Stimulated activated CD8-positive, alpha-beta memory T cell treated with anti-CD3 and anti-CD28 coated beads, Interleukin-4, amount 100 ng/mL, for 24 hours (primary cell): ENCODE measurements around the gene FUT3.
"Not testable (repeated sequence)": the region's sequence is repeated elsewhere in the genome, so short reads cannot be mapped to it uniquely, and the experiment has no call there.

Experiments
- DNase-seq: peaks from one replicate; pipeline ENCODE4 v3.0.0-alpha.2; 2020; ENCODE audit warnings: low read depth

The FUT3 gene

DNA sequence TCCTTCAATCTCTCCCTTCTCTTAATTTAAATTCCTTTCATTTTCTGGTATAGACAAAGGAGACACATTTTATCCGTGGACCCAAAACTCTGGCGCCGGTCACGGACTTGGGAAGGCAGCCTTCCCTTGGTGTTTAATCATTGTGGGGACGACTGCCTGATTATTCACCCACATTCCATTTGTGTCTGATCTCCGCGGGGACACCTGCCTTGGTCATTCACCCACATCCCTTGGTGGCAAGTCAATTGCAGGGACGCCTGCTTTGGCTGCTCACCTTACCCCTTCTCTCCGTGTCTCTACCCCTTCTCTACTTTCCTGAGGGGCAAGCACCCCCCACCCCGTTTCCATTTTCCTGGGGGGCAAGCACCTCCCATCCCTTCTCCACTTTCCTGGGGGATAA is 3.4 kb downstream of the FUT3 start:
- DNase-seq, result not testable (repeated sequence)

DNA sequence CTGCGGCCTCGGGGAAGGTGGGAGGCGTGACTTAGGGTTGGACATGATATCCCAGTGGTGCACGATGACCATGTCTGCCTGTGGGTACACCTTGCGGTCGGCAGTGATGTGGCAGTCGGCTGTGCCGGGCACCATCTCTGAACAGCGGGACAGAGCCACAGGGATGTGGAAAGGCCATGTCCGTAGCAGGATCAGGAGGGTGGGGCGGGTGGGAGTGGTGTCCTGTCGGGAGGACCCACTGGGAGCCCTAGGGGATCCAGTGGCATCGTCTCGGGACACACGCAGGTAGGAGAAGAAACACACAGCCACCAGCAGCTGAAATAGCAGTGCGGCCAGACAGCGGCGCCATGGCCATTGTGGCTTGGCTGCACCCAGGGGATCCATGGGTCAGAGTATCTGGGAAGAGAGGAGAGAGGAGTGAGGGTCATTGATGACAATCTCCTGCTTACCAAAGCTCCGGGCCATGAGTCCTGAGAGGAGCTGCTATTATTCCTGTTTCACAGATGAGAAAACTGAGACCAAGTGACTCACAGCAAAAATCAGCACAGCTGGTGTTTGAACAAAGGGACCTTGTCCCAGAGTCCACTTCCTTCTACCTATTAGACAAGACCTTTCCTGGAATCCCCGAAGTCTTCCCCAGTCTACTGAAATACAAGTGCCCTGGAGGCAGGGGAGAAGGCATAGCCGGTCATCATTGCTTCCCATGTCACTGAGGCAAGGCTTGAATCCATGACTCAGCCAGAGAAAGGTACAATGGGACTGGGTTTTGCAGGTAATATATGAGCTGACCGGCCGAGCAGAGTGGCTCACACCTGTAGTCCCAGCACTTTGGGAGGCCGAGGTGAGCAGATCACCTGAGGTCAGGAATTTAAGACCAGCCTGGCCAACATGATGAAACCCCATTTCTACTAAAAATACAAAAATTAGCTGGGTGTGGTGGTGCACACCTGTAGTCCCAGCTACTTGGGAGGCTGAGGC is 6.5 kb downstream of the FUT3 start:
- DNase-seq, result no peak

DNA sequence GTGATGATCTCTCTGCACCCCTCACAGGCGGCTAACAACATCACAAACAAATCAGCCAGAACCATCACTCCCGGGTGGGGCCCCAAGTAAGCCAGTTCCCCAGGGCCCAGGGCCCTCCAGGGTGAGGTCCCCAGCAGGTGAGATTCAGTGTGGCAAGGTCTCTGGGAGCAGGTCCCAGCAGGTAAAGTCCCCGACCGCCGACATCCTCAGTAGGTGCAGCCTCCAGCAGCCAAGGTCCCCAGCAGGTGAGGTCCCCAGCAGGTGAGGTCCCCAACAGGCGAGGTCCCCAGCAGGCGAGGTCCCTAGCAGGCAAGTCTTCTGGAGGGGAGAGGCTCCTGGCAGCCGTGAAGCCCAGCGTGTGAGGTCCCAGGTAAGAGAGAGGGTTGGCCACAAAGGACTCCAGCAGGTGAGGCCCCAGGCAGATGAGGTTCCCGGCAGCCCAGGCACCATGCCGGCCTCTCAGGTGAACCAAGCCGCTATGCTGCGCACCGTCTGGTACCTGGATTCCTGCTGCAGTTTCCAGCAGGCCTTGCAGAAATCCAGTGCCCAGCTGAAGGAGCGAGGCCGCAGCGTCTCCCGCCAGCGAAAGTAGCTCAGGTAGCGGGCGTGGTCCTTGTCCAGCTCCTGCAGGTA is 7.8 kb downstream of the FUT3 start:
- DNase-seq, result no peak

DNA sequence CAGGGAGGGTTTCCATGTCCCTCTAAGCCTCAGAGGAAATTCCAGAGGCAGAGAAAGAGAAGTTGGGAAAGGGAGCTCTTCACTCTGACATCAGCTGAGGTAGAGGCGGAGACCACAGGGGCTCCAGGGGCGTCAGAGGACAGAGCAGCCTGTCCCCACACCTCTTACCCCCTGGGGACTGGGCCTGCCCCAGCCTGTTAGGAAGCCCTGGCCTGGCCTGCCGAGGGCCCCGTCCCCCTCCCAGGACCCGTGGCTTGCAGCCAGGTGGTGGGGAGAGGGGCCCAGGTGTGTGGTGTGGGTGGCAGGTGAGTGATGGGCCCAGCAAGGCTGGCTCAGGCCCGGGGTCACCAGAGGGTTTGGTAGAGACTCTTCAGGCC is 9.5 kb downstream of the FUT3 start:
- DNase-seq, result not testable (repeated sequence)

DNA sequence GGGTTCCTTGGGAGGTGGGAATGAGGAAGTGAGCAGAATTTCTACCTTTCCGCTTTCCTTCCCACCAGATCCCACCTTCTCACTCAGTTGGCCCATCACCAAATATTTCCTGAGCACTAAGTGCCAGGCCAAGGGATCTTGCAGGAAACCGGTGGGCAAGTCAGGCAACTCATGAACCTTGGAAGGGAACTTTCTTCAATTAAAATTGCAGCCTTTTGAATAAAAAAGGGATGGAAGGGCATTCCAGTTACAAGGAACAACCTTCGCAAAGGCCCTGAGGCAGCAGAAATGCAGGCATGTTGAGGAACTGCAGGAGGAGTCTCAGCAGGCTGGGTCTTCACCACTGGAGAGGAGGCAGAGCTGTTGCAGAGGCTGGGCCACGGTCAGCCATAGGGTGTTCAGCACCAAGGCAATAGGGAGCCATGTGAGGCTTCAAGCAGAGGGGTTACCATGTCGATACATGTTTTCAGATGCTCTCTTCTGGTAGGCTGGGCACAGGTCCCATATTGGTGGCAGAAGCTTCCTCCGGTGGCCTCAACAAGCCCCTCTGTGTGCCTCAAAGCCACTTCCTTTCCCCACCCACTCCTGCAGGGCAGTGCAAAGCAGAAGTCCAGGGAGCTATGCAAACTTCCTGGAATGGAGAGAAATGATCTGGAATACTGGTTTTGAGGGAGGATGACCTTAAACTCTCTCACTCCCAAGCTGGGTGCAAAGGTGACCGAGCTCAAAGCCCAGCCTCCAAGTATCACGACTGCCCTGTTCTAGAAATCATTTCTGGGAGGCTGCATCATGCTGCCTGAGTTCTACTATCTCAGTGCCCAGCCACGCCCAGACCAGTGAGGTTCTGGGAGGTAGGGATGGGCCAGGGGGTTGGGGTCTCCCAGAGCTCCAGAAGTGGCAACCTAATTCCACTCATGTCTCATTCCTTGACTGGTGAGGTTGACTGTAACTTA is 11.9 kb downstream of the FUT3 start, which contains the start of gene FUT6:
Gene FUT6, minus strand, starts transcription at position 638 of the 953 bp plus-strand sequence. CDS start 7,135 bp downstream, outside the sequence.
- no peak for DNase-seq

DNA sequence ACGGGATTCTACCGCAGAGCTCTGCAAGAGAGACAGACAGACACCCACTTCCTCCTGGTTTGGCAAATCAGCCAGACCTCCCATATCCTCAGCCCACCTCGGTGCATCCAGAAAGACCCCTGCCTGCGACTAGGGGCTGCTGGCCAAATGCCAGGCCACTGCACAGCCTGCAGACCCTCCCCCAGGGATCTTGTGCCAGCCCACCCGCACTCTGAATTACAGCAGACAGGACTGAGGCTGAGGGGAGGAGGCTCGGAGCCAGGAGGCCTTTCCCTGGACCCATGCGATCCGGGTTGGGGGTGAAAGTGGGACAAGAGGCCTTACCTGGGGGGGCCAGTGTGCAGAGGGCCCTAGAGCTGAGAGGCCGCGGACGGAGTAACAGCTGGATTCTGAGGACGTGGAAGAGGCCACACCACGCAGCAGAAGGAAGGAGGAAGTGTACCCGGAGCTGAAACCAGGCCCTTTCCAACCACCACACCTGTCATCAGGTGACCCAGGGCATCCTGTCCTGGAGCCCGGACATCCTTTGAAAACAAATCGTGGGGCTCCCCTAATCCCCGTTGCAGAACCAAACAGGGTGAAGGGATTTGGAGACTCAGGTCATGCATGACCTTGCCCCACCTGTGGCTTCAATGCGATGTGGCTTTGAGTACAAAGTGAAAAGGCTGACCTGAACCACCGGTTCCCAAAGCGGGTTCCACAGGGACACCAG is 12.7 kb downstream of the FUT3 start:
- DNase-seq, result no peak

DNA sequence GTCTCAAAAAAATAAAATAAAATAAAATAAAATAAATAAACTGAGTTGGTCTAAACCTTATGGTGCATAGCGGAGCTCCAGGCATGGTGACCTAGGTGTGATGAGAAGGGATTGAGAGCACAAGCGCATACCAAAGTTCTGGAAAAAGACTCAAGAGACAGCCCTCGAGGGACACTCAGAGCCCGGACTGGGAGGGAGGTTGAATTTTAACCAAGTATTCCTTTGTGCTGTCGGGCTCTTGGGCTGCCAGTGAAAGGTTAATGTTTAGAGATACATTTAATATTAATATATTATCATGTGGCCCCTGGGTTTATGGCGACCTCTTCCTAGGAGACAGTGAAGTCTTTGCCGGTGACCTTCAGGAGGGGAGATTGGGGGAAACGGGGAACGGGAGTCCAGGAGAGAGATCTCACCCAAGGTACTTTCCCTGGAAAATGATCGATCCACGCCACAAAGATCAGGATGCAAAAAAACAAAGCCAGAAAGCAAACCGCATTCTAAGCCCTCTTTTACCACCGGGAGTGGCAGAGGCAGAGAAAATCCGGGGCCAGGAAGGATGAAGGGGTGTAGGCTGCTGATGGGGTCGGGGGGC is 13.4 kb downstream of the FUT3 start:
- no peak for DNase-seq

DNA sequence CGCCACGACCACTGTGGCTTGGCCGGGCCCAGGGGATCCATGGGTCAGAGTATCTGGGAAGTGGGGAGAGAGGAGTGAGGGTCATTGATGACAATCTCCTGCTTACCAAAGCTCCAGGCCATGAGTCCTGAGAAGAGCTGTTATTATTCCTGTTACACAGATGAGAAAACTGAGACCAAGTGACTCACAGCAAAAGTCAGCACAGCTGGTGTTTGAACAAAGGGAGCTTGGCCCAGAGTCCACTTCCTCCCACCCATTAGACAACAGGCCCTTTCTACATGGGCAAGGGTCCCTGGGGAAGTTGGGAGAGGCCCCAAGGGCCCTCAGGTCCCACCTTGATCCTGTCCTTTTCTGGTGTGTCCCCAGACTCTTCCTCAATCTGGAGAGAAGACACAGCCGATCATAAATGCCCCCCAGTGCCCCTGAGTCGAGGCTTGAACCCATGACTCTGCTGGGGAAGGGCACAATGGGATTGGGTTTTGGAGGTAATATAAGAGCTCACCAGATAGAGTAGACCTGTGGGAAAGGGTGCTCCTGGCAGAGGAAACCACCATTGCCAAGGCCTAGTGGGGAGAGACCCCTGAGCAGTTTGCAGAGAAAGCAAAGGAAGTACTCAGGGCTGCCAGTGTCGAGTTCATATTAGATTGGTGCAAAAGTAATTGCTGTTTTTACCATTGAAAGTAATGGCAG is 18.6 kb downstream of the FUT3 start:
- no peak for DNase-seq

DNA sequence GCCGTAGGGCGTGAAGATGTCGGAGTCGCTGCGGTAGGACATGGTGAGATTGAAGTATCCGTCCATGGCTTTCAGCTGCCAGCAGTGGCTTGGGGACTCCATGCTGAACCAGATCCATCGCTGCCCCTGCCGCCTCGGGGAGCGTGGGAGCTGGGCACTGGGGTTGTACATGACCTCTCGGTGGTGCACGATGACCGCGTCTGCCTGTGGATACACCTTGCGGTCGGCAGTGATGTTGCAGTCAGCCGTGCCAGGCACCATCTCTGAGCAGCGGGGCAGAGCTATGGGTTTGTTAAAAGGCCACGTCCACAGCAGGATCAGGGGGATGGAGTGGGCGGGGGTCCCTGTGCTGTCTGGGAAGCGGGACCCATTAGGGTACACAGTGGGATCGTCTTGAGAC is 19.2 kb downstream of the FUT3 start:
- DNase-seq, result no peak

DNA sequence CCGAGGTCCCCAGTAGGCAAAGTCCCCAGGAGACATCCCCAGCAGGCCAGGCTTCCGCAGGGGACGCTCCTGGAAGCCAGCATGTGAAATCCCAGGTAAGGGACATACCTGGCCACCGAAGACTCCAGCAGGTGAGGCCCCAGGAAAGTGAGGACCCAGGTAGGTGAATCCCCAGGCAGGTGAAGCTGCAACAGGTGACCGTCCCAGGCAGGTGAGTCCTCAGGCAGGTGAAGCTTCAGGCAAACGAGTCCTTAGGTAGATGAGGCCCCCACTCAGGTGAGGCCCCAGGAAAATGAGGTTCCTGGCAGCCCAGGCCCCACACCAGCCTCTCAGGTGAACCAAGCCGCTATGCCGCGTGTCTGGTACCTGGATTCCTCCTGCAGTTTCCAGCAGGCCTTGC is 20.1 kb downstream of the FUT3 start:
- no peak for DNase-seq

DNA sequence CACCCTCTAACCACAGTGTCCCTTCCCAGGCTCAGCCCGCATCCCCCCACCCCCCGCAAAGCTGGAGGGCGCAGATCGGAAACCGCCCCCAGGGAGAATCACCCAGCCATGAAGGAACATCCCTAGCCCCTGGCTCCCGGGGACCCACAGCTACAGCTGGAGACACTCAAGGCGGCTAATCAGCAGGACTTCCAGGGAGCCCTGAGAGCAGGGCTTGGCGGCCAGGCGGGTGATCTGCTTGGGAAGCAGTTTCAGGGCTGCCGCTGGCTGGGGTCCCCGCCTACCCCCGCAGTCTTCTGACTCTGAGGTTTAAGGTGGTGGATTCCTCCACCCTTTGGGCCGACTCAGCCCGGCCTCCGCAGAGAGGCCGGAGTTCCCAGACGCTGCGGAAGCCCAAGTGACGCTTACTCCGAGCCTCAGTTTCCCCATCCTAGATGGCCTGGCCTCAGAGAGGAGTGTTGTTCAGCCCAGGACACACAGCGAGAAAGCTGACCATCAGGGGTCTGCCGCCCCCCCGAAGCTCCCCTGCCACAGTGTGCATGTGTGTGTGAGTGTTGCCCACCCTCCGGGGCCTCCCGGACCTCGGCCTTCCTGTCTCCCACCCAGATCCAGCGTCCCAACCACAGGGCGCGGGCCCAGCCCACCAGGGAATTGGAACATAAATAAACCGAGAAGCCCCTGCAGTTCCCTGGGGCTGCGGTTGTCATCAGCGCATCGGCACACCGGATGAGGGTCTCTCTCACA is 21.5 kb downstream of the FUT3 start:
- no peak for DNase-seq

DNA sequence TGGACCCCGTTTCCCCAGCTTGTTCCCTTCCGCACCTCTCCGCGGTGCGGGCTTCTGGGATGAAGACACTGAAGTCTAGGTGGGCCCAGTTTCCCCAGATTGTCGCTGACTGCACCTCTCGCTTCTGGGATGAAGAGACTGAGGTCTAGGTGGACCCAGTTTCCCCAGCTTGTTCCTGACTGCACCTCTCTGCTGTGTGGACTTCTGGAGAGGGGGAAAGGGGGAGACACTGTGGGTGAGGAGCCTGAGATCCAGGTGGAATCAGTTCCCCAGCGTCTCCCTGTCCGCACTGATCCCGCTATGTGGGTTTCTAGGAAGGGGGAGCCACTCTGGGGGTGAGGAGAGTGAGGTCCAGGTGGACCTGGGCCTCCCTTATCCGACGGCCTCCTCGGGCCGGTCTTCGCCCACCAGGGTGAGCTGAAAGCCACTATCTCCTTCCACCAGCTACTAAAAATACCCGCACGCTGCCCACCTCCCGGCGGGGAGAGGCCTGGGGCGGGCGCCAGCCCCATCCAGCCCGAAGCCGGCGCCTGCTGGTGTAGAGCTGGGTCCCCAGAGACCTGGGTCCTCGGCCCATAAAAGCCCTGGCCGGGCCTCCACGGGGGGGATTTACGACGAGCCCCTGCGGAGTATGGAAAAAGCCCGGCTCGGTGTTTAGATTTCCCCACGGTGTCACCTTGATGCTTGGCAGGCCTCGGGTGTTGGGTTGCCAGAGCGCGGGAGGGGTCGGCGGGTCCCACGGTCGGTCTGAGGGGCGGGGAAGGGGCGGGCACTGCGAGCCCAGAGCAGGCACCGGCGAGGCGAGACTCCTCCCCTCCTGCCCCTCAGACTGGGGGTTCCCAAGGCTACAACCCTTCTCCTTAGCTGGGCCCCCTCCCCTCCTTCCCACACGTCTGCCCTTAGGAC is 22.3 kb downstream of the FUT3 start:
- peak; percentile 40 for DNase-seq

DNA sequence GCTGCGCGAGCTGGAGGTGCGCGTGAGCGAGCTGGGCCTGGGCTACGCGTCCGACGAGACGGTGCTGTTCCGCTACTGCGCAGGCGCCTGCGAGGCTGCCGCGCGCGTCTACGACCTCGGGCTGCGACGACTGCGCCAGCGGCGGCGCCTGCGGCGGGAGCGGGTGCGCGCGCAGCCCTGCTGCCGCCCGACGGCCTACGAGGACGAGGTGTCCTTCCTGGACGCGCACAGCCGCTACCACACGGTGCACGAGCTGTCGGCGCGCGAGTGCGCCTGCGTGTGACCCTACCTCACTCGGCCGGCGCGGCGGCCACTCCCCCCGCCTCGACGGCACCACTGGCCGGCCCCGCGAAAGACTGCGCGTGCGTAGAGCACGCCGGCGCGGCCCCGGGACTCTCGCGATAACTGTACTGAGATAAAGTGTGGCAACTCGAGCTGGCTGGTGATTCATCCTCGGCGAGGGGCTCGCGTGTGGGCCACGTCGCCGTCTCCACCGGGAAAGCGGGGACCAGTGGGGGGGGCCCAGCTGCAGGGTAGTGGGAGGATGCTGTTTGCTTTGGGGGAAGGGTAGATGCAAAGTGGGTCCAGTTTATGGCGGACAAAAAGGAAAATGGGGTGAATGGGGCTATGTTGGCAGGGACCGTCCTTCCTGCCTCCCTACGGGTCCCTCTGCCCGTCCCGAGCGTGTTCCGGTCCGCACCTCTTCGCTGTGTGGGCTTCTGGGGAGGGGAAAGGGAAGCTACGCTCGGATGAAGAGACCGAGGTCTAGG is 23.2 kb downstream of the FUT3 start:
- peak; percentile 96 for DNase-seq

DNA sequence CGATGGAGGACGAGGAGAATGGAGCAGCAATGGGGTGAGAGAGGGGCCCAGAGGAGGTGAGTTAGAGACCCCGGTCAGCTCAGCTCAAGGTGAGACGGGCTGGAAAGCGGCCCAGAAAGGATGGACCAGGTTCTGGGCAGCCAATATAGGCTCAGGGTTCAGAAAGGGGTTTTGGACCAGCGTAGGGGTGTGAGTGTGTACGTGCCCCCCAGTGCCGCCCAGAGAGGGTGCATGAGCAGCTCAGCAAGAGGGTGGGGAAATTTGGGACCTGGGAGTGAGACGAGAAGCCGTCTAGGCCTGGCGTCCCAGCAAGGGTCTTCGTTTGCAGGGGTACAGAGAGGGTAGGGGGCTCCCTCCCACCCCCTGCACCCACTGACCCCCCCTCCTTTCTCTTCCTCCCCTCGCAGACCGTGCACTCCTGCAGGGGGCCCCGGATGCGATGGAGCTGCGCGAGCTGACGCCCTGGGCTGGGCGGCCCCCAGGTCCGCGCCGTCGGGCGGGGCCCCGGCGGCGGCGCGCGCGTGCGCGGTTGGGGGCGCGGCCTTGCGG is 23.8 kb downstream of the FUT3 start:
- DNase-seq, result no peak

DNA sequence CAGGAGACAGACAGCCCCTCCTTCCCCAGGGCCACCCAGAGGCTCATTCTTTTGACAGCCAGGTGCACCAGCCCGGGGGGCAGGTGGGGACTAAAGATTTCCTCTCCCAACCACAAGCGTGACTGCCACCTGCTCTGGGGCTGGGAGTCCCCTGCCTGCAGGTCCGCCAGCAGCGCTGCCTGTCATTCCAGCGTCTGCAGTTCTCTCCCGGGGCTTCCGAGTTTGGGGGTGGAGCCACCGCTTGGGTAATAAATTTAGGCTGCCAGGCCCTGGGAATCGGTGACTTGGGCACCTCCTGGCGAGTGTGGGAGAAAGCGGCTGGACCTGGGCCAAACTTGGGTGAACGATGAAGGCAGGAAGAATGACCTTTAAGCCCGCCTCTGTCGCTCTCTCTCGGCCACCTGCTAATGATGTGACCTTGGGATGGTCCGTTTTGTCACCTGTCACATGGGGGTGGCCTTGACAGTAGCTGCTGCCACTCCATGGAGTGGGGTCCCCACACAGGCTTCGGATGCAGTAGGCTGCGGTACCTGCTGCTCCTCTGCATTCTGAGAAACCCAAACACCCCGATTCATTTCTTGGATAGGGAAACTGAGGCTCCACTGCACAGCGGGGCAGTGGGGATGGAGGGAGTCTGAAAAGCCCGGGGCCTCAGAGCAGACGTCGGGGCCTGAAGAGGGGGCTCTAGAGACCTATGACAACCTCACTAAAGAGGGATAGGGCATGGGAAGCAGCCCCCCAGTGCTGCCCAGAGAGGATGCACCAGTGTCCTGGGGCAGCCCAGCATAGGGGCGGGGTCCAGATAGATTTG is 24.5 kb downstream of the FUT3 start:
- no peak for DNase-seq

DNA sequence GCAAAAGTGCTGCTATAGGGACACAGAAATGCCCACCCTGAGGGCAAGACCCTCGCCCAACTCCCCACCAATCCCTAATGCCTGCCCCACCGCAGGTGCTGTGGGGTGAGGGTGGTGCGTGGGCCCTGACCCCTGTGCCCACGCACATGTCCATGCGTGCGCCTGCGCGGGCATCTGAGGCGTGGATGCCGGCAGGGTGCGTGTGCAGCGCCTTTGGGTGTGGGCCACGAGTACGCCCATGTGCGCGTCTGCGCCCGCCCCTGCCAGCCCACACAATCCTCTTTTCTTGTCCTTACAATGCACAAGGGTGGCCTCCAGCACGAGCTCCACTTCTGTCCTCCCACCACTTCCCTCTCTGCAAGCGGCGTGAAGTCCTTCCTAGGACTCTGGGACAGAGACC is 26.1 kb downstream of the FUT3 start:
- no peak for DNase-seq

DNA sequence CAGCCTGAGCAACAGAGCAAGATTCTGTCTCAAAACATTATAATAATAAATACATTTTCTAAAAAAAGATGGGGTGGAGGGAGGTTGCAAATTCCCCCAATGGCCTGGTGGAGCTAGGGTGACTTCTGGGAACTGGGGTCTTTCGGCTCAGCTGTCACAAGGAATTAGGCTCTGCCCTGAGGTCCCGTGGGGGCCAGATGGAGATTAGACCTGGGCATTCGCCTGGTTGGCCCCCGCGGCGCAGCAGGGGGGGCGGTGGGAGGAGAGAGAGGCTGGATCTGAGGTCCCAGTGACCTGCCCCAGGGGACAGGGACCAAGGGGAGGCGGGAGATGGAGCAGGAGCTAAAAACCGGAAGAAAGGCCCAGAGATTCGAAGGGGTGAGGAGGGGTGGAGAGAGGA is 26.5 kb downstream of the FUT3 start:
- no peak for DNase-seq
